Spleen (tissue), 7 donors: ENCODE results near the gene SHANK1.

Source experiments
- POLR2AphosphoS5 ChIP-seq, 3 donors: sonication (generic); formaldehyde crosslinking; IDR thresholded peaks; one replicate each; pipeline ENCODE4 v1.5.1; 2017; ENCODE audit warnings: antibody characterized with exemption in 3 of 3
- TF ChIP-seq, protein P1 (sequence below), 11 experiments: fragments of 200-600 bp in 7 of 11; fragments of 450-650 bp in 4 of 11; sonication (generic) in 4 of 11; IDR thresholded peaks in 8 of 11; conservative IDR thresholded peaks in 3 of 11; 1 replicate in 7 of 11; 2 replicates in 4 of 11; pipeline versions ENCODE4 v1.4.0 to v1.8.0; 2016 to 2021; ENCODE audit warnings: antibody characterized with exemption in 11 of 11, inconsistent platforms in 4 of 11, mild to moderate bottlenecking in 1 of 11
- donor health status: DM: no; HTN: no; CAD: no; lungs with moderate emphysema.
- donor health status: DM: no; HTN: no; CAD: no.
- donor health status: DM: no; HTN: no; CAD: no.

DNA sequence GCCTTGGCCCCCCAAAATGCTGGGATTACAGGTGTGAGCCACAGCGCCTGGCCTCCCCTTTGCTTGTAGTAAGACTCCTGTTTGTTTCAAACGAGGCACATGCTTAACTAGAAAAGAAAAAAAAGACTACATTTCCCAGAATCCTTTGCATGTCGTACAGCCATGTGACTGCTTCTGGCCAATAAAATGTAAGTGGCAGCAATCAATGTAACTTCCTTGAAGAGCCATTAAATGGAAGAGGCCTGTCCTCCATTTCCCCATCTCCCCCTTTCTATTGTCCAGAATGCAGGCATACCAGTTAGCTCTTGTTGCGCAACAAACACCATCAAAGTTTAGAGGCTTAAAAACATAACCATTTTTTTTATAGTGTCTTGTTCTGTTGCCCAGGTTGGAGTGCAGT, 40.3 kb upstream of the SHANK1 start:
- TF ChIP-seq POLR2AphosphoS5 (IDR thresholded peaks at IDR 0.05) = no peak
- TF ChIP-seq, protein P1, sequence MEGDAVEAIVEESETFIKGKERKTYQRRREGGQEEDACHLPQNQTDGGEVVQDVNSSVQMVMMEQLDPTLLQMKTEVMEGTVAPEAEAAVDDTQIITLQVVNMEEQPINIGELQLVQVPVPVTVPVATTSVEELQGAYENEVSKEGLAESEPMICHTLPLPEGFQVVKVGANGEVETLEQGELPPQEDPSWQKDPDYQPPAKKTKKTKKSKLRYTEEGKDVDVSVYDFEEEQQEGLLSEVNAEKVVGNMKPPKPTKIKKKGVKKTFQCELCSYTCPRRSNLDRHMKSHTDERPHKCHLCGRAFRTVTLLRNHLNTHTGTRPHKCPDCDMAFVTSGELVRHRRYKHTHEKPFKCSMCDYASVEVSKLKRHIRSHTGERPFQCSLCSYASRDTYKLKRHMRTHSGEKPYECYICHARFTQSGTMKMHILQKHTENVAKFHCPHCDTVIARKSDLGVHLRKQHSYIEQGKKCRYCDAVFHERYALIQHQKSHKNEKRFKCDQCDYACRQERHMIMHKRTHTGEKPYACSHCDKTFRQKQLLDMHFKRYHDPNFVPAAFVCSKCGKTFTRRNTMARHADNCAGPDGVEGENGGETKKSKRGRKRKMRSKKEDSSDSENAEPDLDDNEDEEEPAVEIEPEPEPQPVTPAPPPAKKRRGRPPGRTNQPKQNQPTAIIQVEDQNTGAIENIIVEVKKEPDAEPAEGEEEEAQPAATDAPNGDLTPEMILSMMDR (IDR thresholded peaks at IDR 0.05 in 8 of 11, conservative IDR thresholded peaks at IDR 0.05 in 3 of 11) = no peak
